Measurements from ENCODE around the gene COP1. TPM values are rescaled to one million over a fixed set of nuclear protein-coding genes. Genes with fewer than 3 reads are reported as not detected.

Gene COP1
- polyA plus RNA-seq, 3 donors: 44.0 to 74.2 (median 68.6) TPM

DNA sequence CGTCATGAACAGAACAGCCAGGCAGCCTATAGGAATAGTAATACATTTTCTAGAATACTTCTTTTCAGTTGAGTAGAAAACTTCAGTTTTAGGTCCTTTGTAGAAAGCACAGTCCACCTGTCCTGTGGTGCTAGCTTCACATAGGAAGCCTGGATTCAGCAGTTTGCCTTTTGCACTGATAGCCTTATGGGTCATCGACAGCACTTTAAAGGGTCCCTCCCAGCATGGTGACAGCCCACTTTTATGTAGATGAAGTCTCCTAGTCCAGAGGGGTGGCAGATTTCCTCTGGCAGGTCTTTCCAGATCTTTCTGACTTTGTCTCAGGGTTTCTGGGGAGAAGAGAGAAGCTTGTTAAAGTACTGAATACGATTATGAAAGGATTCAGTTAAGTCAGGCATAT, 302.3 kb downstream of the COP1 start:
- H3K9ac ChIP-seq (ENCODE audit: insufficient read depth, low read length, poor library complexity, severe bottlenecking): no peak overlapping the region
- H3K9me3 ChIP-seq (replicated peaks in 1 of 2; ENCODE audit: control insufficient read depth in 1 of 2, insufficient read depth in 1 of 2, low read length in 2 of 2): no peaks in the 10 kb centered on the region
- Mint-ChIP-seq H3K27me3 (ENCODE audit: low read depth in 3 of 3) (no peaks in the 10 kb centered on the region), H3K27ac (no peak overlapping the region), H3K9me3 (peaks cover 0 to 11% (median 1%) of the 10 kb centered on the region in 7 donors), H3K4me1 (no peaks in the 10 kb centered on the region), H3K4me3 (no peak overlapping the region), H3K36me3 (peaks cover 5 to 6% of the 10 kb centered on the region in 2 donors)
- H3K27ac ChIP-seq (ENCODE audit: low read depth in 1 of 2, low read length in 2 of 2): no peak overlapping the region
- WGBS (ENCODE audit: insufficient coverage): 100% methylated on average over 1 of the region's 3 CpGs
- TF ChIP-seq, protein P1, sequence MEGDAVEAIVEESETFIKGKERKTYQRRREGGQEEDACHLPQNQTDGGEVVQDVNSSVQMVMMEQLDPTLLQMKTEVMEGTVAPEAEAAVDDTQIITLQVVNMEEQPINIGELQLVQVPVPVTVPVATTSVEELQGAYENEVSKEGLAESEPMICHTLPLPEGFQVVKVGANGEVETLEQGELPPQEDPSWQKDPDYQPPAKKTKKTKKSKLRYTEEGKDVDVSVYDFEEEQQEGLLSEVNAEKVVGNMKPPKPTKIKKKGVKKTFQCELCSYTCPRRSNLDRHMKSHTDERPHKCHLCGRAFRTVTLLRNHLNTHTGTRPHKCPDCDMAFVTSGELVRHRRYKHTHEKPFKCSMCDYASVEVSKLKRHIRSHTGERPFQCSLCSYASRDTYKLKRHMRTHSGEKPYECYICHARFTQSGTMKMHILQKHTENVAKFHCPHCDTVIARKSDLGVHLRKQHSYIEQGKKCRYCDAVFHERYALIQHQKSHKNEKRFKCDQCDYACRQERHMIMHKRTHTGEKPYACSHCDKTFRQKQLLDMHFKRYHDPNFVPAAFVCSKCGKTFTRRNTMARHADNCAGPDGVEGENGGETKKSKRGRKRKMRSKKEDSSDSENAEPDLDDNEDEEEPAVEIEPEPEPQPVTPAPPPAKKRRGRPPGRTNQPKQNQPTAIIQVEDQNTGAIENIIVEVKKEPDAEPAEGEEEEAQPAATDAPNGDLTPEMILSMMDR (IDR thresholded peaks at IDR 0.05): no peak
- no peak overlapping the region for H3K4me2 ChIP-seq (replicated peaks; ENCODE audit: extremely low read depth, low read length, poor library complexity, severe bottlenecking)
- no peak overlapping the region for H2AFZ ChIP-seq (ENCODE audit: insufficient read depth, low read depth, low read length, poor library complexity, severe bottlenecking)
- DNase-seq: no peak
- no peaks in the 10 kb centered on the region for H3K36me3 ChIP-seq (replicated peaks in 1 of 2; ENCODE audit: control insufficient read depth in 1 of 2, insufficient read depth in 2 of 2, low read length in 2 of 2)
- intact Hi-C loops (cut with micrococcal nuclease): no loop called here
- no peaks in the 10 kb centered on the region for H3K79me2 ChIP-seq (ENCODE audit: insufficient read depth, low read length)
- H3K4me3 ChIP-seq (replicated peaks in 1 of 3; ENCODE audit: low read depth in 2 of 3, low read length in 3 of 3): no peak overlapping the region
- no peaks in the 10 kb centered on the region for H3K27me3 ChIP-seq (ENCODE audit: control insufficient read depth in 2 of 2, insufficient read depth in 2 of 2, low read length in 2 of 2)
- H4K20me1 ChIP-seq (ENCODE audit: insufficient read depth, low read length): no peaks in the 10 kb centered on the region
- H3K4me1 ChIP-seq (ENCODE audit: control insufficient read depth in 1 of 2, insufficient read depth in 2 of 2, low read length in 2 of 2): no peaks in the 10 kb centered on the region

DNA sequence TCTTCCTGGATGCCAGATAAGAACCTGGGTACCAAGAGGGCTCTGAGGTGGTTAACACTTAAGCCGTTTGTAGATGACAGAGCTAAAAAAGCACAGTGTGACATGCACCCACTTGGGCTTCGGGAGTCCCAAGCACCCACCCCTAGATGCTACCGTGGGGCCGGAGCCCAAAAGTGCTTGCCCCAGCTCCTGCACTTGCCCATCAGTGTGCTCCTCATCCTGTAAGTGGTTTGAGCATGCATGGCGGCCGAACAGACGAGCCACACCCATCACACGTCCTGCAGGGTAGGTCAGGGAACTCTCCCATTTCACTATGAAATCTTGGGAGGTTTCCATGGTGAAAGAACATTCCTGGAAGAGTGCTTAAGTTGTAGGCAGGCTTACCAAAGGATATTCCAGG, 304.8 kb downstream of the COP1 start:
- Histone ChIP-seq H3K79me2 (ENCODE audit: insufficient read depth, low read length) (no peaks in the 10 kb centered on the region), H3K4me3 (replicated peaks in 1 of 3; ENCODE audit: low read depth in 2 of 3, low read length in 3 of 3) (no peak overlapping the region), H3K9ac (ENCODE audit: insufficient read depth, low read length, poor library complexity, severe bottlenecking) (no peak overlapping the region), H3K27ac (ENCODE audit: low read depth in 1 of 2, low read length in 2 of 2) (no peak overlapping the region), H4K20me1 (ENCODE audit: insufficient read depth, low read length) (no peaks in the 10 kb centered on the region), H3K36me3 (replicated peaks in 1 of 2; ENCODE audit: control insufficient read depth in 1 of 2, insufficient read depth in 2 of 2, low read length in 2 of 2) (no peaks in the 10 kb centered on the region), H2AFZ (ENCODE audit: insufficient read depth, low read depth, low read length, poor library complexity, severe bottlenecking) (no peak overlapping the region), H3K9me3 (replicated peaks in 1 of 2; ENCODE audit: control insufficient read depth in 1 of 2, insufficient read depth in 1 of 2, low read length in 2 of 2) (no peaks in the 10 kb centered on the region), H3K4me2 (replicated peaks; ENCODE audit: extremely low read depth, low read length, poor library complexity, severe bottlenecking) (no peak overlapping the region), H3K27me3 (ENCODE audit: control insufficient read depth in 2 of 2, insufficient read depth in 2 of 2, low read length in 2 of 2) (no peaks in the 10 kb centered on the region), H3K4me1 (ENCODE audit: control insufficient read depth in 1 of 2, insufficient read depth in 2 of 2, low read length in 2 of 2) (no peaks in the 10 kb centered on the region)
- intact Hi-C loops (cut with micrococcal nuclease): no loop called here
- H3K4me3 Mint-ChIP-seq: no peak overlapping the region
- H3K27me3 Mint-ChIP-seq (ENCODE audit: low read depth in 3 of 3): peaks cover 0 to 2% (median 0%) of the 10 kb centered on the region in 3 donors
- TF ChIP-seq, protein P1 (IDR thresholded peaks at IDR 0.05): no peak
- no peaks in the 10 kb centered on the region for H3K4me1 Mint-ChIP-seq
- no peak for DNase-seq
- H3K36me3 Mint-ChIP-seq: peaks cover 3% of the 10 kb centered on the region in 2 donors
- no peak overlapping the region for H3K27ac Mint-ChIP-seq
- H3K9me3 Mint-ChIP-seq: peaks cover 0 to 7% (median 0%) of the 10 kb centered on the region in 7 donors
- 94% methylated on average over 4 of the region's 8 CpGs for WGBS (ENCODE audit: insufficient coverage)

All from CD14-positive monocyte (primary cell).